Endothelial cell (in vitro differentiated cells): ENCODE data around the gene MICAL3. TPM values are rescaled to one million over a fixed set of nuclear protein-coding genes. Genes with fewer than 3 reads are reported as not detected.

Experiments
- DNase-seq: peaks from one replicate; pipeline ENCODE4 v3.0.0; 2021; ENCODE audit warnings: low spot score
- H3K27ac Mint-ChIP-seq: one replicate; pipeline ENCODE4 v1.8.0; 2021; ENCODE audit warnings: mixed read lengths, inconsistent platforms; ENCODE audit not compliant: unreplicated experiment
- H3K27me3 Mint-ChIP-seq: one replicate; pipeline ENCODE4 v1.8.0; 2021; ENCODE audit warnings: mild to moderate bottlenecking, moderate library complexity, mixed read lengths, inconsistent platforms; ENCODE audit not compliant: unreplicated experiment
- H3K36me3 Mint-ChIP-seq: one replicate; pipeline ENCODE4 v1.8.0; 2021; ENCODE audit warnings: mild to moderate bottlenecking, low read depth, mixed read lengths, inconsistent platforms; ENCODE audit not compliant: unreplicated experiment
- H3K4me1 Mint-ChIP-seq: one replicate; pipeline ENCODE4 v1.8.0; 2021; ENCODE audit warnings: mild to moderate bottlenecking, mixed read lengths, inconsistent platforms; ENCODE audit not compliant: unreplicated experiment
- H3K4me3 Mint-ChIP-seq: one replicate; pipeline ENCODE4 v1.8.0; 2021; ENCODE audit warnings: mild to moderate bottlenecking, mixed read lengths, inconsistent platforms; ENCODE audit not compliant: unreplicated experiment
- H3K9me3 Mint-ChIP-seq: one replicate; pipeline ENCODE4 v1.8.0; 2021; ENCODE audit warnings: mixed read lengths, inconsistent platforms; ENCODE audit not compliant: unreplicated experiment
- total RNA-seq: library from RNA; stranded (reverse); fragmentation: NEBNext Ultra II Directional; extraction: Animal tissue kit (Norgen Biotek cat#: 25700); gene quantifications from one replicate; pipeline ENCODE4 v1.2.1, GENCODE V29; 2021; ENCODE audit not compliant: unreplicated experiment
- TF ChIP-seq, protein P1 (sequence below): fragments of 200-600 bp; sonication (generic); IDR thresholded peaks from one replicate; pipeline ENCODE4 v1.5.0; 2021; ENCODE audit warnings: antibody characterized with exemption; ENCODE audit not compliant: unreplicated experiment

The MICAL3 gene
- total RNA-seq, 1 donor from 2014 or later = 54.3 TPM

DNA sequence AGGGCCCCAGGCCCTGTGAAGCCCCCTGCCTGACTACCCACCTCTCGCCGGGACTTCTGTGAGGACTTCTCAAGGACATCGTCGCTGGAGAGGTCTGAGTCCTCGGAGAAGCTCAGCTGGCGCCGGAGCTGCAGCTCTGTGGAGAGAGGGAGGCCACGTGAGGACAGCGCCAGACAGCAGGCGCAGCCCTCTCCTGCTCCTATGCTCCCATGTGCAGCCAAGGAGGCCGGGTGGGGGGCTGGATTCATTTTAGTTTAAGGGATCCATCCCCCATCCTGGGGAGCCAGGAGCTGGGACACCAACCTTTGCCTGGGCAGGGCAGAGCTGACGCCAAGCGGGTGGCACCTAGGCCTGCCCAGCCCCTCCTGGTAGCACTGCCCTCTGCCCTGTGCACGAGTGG lies 207.7 kb downstream of the MICAL3 start:
- Mint-ChIP-seq H3K27me3 (peaks cover 4% of the 10 kb centered on the region), H3K36me3 (peaks cover 13% of the 10 kb centered on the region), H3K9me3 (no peaks in the 10 kb centered on the region), H3K4me1 (no peaks in the 10 kb centered on the region), H3K27ac (no peak overlapping the region), H3K4me3 (no peak overlapping the region)
- TF ChIP-seq, protein P1, sequence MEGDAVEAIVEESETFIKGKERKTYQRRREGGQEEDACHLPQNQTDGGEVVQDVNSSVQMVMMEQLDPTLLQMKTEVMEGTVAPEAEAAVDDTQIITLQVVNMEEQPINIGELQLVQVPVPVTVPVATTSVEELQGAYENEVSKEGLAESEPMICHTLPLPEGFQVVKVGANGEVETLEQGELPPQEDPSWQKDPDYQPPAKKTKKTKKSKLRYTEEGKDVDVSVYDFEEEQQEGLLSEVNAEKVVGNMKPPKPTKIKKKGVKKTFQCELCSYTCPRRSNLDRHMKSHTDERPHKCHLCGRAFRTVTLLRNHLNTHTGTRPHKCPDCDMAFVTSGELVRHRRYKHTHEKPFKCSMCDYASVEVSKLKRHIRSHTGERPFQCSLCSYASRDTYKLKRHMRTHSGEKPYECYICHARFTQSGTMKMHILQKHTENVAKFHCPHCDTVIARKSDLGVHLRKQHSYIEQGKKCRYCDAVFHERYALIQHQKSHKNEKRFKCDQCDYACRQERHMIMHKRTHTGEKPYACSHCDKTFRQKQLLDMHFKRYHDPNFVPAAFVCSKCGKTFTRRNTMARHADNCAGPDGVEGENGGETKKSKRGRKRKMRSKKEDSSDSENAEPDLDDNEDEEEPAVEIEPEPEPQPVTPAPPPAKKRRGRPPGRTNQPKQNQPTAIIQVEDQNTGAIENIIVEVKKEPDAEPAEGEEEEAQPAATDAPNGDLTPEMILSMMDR = no peak
- no peak for DNase-seq

DNA sequence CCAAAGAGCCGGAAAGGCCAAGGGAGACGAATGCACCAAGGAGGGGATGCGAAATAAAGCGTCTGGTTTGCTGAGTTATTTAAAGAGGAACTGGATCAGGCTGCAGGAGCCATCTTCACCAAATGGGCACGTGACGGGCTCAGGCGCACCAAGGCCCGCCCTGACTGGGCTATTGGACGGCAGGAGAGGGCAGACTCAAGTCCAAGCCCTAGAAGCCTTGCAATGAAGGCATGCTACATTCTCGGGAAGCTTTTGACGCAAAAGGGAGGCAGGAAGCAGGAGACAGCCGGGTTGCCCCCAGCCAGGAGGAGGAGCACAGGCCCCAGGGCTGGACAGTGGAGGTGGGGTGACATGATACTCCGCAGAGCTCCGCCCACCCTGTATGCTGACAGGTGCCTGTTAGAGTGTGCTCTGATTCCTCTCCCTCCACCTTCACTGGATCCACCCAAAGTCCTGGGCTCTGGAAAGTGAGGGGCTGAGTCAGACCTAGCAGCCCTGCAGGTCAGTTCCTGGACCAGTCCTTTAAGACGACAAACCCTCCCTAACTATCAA lies 208.6 kb downstream of the MICAL3 start:
- Mint-ChIP-seq H3K9me3 (no peaks in the 10 kb centered on the region), H3K4me3 (no peak overlapping the region), H3K36me3 (peaks cover 13% of the 10 kb centered on the region), H3K4me1 (no peaks in the 10 kb centered on the region), H3K27me3 (peaks cover 4% of the 10 kb centered on the region), H3K27ac (no peak overlapping the region)
- TF ChIP-seq, protein P1 = no peak
- DNase-seq = no peak

DNA sequence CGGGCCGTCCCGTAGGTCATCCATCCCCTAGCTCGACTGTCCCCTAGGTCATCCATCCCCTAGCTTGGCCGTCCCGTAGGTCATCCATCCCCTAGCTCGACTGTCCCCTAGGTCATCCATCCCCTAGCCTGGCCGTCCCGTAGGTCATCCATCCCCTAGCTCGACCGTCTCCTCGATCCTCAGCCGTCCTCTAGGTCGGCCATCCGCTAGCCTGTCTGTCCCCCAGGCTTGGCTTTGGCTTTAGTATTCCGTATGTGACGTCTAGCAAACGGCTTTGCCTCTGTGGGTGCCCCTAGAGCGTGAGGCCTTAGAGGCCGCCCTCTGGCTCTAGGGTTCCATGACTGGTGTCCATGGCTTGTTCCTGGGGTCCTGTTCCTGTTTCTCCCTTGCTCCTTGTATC lies 209.5 kb downstream of the MICAL3 start:
- no peaks in the 10 kb centered on the region for H3K4me1 Mint-ChIP-seq
- peaks cover 4% of the 10 kb centered on the region for H3K27me3 Mint-ChIP-seq
- no peak overlapping the region for H3K4me3 Mint-ChIP-seq
- TF ChIP-seq, protein P1 = no peak
- DNase-seq = no peak
- H3K9me3 Mint-ChIP-seq = no peaks in the 10 kb centered on the region
- peaks cover 13% of the 10 kb centered on the region for H3K36me3 Mint-ChIP-seq
- no peak overlapping the region for H3K27ac Mint-ChIP-seq

GRCh38 chr22:17814084-17814483 lies 210.3 kb downstream of the MICAL3 start:
- TF ChIP-seq, protein P1 = no peak
- Mint-ChIP-seq H3K4me1 (no peaks in the 10 kb centered on the region), H3K27ac (no peak overlapping the region), H3K36me3 (peaks cover 10% of the 10 kb centered on the region), H3K4me3 (no peak overlapping the region), H3K9me3 (no peaks in the 10 kb centered on the region), H3K27me3 (peaks cover 1% of the 10 kb centered on the region)
- DNase-seq = no peak

DNA sequence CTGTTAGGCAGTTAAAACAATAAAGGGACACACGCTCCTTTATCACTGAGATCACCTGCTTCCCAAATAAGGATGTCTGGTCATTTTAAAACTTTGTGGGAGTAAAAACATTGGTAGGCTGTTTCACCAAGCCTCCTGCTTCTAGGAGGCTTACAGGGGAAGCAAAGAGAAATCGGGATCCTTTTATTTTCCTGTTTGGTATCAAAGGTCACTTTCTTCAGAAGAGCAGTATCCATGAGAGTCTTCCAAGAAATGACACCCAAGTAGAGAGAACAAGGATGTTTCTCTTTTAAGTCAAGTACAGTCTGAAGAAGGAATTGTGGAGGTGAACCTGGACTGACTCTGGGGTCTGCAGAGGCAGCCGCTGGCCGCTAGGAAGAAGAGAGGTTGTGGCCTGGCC lies 213.2 kb downstream of the MICAL3 start:
- H3K9me3 Mint-ChIP-seq = no peaks in the 10 kb centered on the region
- peaks cover 4% of the 10 kb centered on the region for H3K27me3 Mint-ChIP-seq
- H3K36me3 Mint-ChIP-seq = peaks cover 23% of the 10 kb centered on the region
- no peaks in the 10 kb centered on the region for H3K4me1 Mint-ChIP-seq
- H3K27ac Mint-ChIP-seq = no peak overlapping the region
- DNase-seq = no peak
- TF ChIP-seq, protein P1 = no peak
- no peak overlapping the region for H3K4me3 Mint-ChIP-seq
